ENCODE data around the gene SLC13A4.

GRCh38 chr7:135681762-135682161 lies 46.2 kb downstream of the SLC13A4 start:
- TF ChIP-seq CTCF (CRISPR knock-in tag; IDR thresholded peaks at IDR 0.05) = no peak
- no peak for TF ChIP-seq RXRA (CRISPR knock-in tag; IDR thresholded peaks at IDR 0.05)
- no peak for TF ChIP-seq ZNF740 (CRISPR knock-in tag; IDR thresholded peaks at IDR 0.05)
- TF ChIP-seq ZSCAN20 (CRISPR knock-in tag; IDR thresholded peaks at IDR 0.05; ENCODE audit: borderline replicate concordance) = no peak
- TF ChIP-seq GMEB2 (CRISPR knock-in tag; IDR thresholded peaks at IDR 0.05; ENCODE audit: low read depth) = no peak
- no peak for TF ChIP-seq SCMH1 (CRISPR knock-in tag; IDR thresholded peaks at IDR 0.05; ENCODE audit: borderline replicate concordance)
- TF ChIP-seq ZNF646 (CRISPR knock-in tag; IDR thresholded peaks at IDR 0.05) = no peak
- no peak for TF ChIP-seq HBP1 (CRISPR knock-in tag; IDR thresholded peaks at IDR 0.05; ENCODE audit: low read depth)
- no peak for TF ChIP-seq ZNF83 (CRISPR knock-in tag; IDR thresholded peaks at IDR 0.05; ENCODE audit: borderline replicate concordance)
- TF ChIP-seq SRF (IDR thresholded peaks at IDR 0.05; ENCODE audit: low read depth, low read length) = no peak
- TF ChIP-seq ZBTB44 (CRISPR knock-in tag; IDR thresholded peaks at IDR 0.05) = no peak
- TF ChIP-seq CEBPG (CRISPR knock-in tag; IDR thresholded peaks at IDR 0.05) = no peak

Measured in HepG2 (cell line).